GM21360 (cell line): Measurements from ENCODE around the gene NSG2.

Source experiments
- ATAC-seq: cut with Tn5 transposase; IDR thresholded peaks from one replicate; pipeline ENCODE4 v1.9.1; 2021; ENCODE audit warnings: mild to moderate bottlenecking, moderate library complexity; ENCODE audit not compliant: unreplicated experiment

Gene NSG2

GRCh38 chr5:174058433-174059122, 13.1 kb downstream of the NSG2 start:
- no peak for ATAC-seq

- no peak for ATAC-seq
These were observed 13.7 kb downstream of the NSG2 start for GRCh38 chr5:174059247-174059646.

- no peak for ATAC-seq
These were observed 17.7 kb downstream of the NSG2 start for GRCh38 chr5:174063082-174063756.

GRCh38 chr5:174064171-174064570, 18.7 kb downstream of the NSG2 start:
- no peak for ATAC-seq

- ATAC-seq, result no peak
These were observed 20.2 kb downstream of the NSG2 start for GRCh38 chr5:174065528-174066197.

GRCh38 chr5:174067499-174067898, 22.0 kb downstream of the NSG2 start:
- no peak for ATAC-seq

- no peak for ATAC-seq
These were observed 26.0 kb downstream of the NSG2 start for GRCh38 chr5:174071484-174071883.

GRCh38 chr5:174073122-174073660, 27.7 kb downstream of the NSG2 start:
- no peak for ATAC-seq

- no peak for ATAC-seq
These were observed 28.9 kb downstream of the NSG2 start for GRCh38 chr5:174074369-174074768.

- no peak for ATAC-seq
These were observed 32.9 kb downstream of the NSG2 start for GRCh38 chr5:174078416-174078815.

- no peak for ATAC-seq
These were observed 36.8 kb downstream of the NSG2 start for GRCh38 chr5:174082286-174082685.

- no peak for ATAC-seq
These were observed 37.7 kb downstream of the NSG2 start for GRCh38 chr5:174083056-174083827.

- ATAC-seq, result no peak
These were observed 39.2 kb downstream of the NSG2 start for GRCh38 chr5:174084691-174085154.

GRCh38 chr5:174086751-174087150, 41.2 kb downstream of the NSG2 start:
- ATAC-seq, result no peak

GRCh38 chr5:174087783-174088182, 42.3 kb downstream of the NSG2 start:
- no peak for ATAC-seq

GRCh38 chr5:174090129-174090528, 44.6 kb downstream of the NSG2 start:
- ATAC-seq, result no peak

- no peak for ATAC-seq
These were observed 47.6 kb downstream of the NSG2 start for GRCh38 chr5:174093123-174093522.

- no peak for ATAC-seq
These were observed 49.5 kb downstream of the NSG2 start for GRCh38 chr5:174094857-174095606.

GRCh38 chr5:174096619-174097018, 51.1 kb downstream of the NSG2 start:
- no peak for ATAC-seq

GRCh38 chr5:174097486-174098185, 52.1 kb downstream of the NSG2 start:
- ATAC-seq, result no peak
